Right lobe of liver (tissue), 6 donors: ENCODE results near the gene CAPN5. TPM values are rescaled to one million over a fixed set of nuclear protein-coding genes. Genes with fewer than 3 reads are reported as not detected.
"Not testable (repeated sequence)": the region's sequence is repeated elsewhere in the genome, so short reads cannot be mapped to it uniquely, and the experiment has no call there.

ENCODE experiments used
- ATAC-seq, 4 donors: fragments of 200-7000 bp; cut with Tn5 transposase; one replicate each; pipeline ENCODE4 v1.9.1; 2020; ENCODE audit warnings: mild to moderate bottlenecking in 4 of 4, moderate library complexity in 4 of 4
- DNase-seq, 3 donors: peaks; one replicate each; pipeline ENCODE4 v3.0.0-alpha.2; 2020
- H3K27ac ChIP-seq, 3 donors: fragments of 200-600 bp; one replicate each; pipeline ENCODE4 v1.8.0; 2022
- H3K27me3 ChIP-seq, 2 donors: fragments of 200-600 bp; one replicate each; pipeline ENCODE4 v1.8.0; 2022
- H3K36me3 ChIP-seq, 4 donors: fragments of 200-600 bp; sonication (generic) in 1 of 4; one replicate each; pipeline versions ENCODE4 v1.5.1 to v1.8.0; 2017 to 2022; ENCODE audit warnings: control low read depth in 1 of 4
- H3K4me1 ChIP-seq, 4 donors: fragments of 200-600 bp; sonication (generic) in 1 of 4; one replicate each; pipeline versions ENCODE4 v1.5.1 to v1.8.0; 2017 to 2022; ENCODE audit warnings: control low read depth in 1 of 4
- H3K4me3 ChIP-seq, 3 donors: fragments of 200-600 bp; one replicate each; pipeline ENCODE4 v1.8.0; 2022
- H3K9me3 ChIP-seq, 4 donors: fragments of 200-600 bp; sonication (generic) in 1 of 4; one replicate each; pipeline versions ENCODE4 v1.5.1 to v1.8.0; 2017 to 2022; ENCODE audit warnings: control low read depth in 1 of 4
- POLR2A ChIP-seq: fragments of 450-650 bp; IDR thresholded peaks from one replicate; pipeline ENCODE4 v1.6.1; 2017; ENCODE audit warnings: antibody characterized with exemption, mild to moderate bottlenecking
- WGBS: methylation state at CpG from one replicate; pipeline ENCODE4 v1.1.6; 2018; ENCODE audit warnings: low coverage, low lambda C conversion rate; ENCODE audit not compliant: insufficient coverage; ENCODE audit errors: missing lambda C conversion rate; 5-methylcytosine and 5-hydroxymethylcytosine counted together
- intact Hi-C, 2 donors: fragments of 100-400 bp; cut with DNase I; formaldehyde crosslinking; loops; one replicate each; pipeline versions ENCODE4 v1.11.2 to v1.14.1; 2022
- total RNA-seq, 6 experiments: library from RNA; depleted of rRNA in 2 of 6; stranded (reverse); fragments of >200 nt in 2 of 6; fragmentation: NEBNext Ultra II Directional in 3 of 6; extraction: Animal tissue kit (Norgen Biotek cat#: 25700) in 3 of 6; gene quantifications; one replicate each; pipeline versions ENCODE4 v1.1.0 to v1.2.4, GENCODE V29; 2016 to 2023
- TF ChIP-seq, protein P1 (sequence below), 4 donors: fragments of 200-600 bp in 3 of 4; fragments of 450-650 bp in 1 of 4; IDR thresholded peaks; one replicate each; pipeline versions ENCODE4 v1.5.1 to v1.8.0; 2016 to 2022; ENCODE audit warnings: antibody characterized with exemption in 4 of 4, mild to moderate bottlenecking in 2 of 4
- donor health status: DM: no; HTN: yes; CAD: no.
- donor health status: DM: no; HTN: no; CAD: no.
- donor health status: DM: no; HTN: no; CAD: no.
- donor health status: DM: no; HTN: yes; CAD: no.
- donor health status: DM: no; HTN: yes; CAD: no.

CAPN5 gene
- total RNA-seq, 6 experiments from 2014 or later = 23.1 to 66.7 (median 43.3) TPM

DNA sequence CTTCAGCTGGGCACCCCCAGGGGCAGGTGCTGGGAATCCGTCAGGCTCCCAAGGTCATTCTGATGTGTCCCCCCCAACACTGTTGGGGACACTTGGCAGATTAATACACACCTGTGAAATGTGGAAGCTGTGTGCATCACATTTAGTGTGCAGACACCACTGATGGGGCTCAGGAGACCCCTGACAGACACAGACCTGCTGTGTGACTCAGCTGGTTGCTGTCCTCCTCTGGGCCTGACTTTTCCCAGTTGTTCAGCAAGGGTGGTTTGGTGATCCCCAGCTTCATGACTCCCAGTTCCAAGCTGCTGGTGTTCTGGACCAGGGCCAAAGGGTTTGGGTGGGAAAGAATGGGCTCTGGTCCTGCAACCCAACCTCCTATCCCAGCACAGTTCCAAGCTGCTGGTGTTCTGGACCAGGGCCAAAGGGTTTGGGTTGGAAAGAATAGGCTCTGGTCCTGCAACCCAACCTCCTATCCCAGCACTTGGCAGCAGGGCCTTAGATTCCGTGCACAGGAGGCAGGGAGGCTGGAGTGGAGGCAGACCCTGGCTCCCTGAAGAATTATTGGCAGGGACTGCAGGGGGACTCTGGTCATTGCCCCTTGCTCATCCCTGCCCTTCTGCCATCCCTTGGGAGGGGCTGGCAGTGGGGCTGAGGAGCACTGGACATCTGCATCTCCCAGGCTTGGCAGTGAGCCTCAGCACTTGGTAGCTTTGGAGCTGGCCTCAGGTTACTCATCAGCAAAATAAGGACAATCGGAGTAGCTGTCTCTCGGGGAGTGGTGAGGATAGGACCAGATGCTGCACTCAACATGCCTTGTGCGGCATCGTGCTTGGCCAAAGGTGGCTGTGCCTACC lies 27.4 kb downstream of the CAPN5 start:
- Histone ChIP-seq H3K27ac (no peak overlapping the region), H3K4me1 (peaks cover 0 to 30% (median 15%) of the 10 kb centered on the region in 4 donors)

DNA sequence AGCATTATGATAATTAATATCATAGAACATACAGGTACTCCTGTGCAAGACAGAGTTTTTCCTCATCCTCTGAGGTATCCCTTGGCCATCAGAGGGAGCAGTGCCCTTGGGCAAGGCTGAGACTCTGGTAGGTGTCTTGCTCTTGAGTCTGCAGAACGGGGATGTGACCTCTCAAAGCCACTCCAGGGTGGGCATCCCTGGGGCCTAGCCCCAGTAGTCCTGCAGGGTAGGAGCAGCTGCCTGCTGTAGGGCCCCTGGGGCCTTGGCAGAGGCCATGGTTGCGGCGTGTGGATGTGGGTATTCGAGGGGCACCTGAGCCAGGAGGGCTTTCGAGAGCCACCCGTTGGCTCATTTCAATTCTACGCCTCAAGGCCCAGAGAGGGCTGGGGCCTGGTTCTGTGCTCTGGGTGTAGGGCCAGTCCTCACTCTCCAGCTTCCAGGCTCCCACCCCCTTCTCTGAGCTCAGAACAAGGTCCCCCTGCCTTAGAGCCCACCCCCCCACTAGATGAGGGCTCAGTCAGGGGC lies 28.1 kb downstream of the CAPN5 start:
- DNase-seq = peak in 2 of 3 donors; percentile 6 to 46
- TF ChIP-seq, protein P1, sequence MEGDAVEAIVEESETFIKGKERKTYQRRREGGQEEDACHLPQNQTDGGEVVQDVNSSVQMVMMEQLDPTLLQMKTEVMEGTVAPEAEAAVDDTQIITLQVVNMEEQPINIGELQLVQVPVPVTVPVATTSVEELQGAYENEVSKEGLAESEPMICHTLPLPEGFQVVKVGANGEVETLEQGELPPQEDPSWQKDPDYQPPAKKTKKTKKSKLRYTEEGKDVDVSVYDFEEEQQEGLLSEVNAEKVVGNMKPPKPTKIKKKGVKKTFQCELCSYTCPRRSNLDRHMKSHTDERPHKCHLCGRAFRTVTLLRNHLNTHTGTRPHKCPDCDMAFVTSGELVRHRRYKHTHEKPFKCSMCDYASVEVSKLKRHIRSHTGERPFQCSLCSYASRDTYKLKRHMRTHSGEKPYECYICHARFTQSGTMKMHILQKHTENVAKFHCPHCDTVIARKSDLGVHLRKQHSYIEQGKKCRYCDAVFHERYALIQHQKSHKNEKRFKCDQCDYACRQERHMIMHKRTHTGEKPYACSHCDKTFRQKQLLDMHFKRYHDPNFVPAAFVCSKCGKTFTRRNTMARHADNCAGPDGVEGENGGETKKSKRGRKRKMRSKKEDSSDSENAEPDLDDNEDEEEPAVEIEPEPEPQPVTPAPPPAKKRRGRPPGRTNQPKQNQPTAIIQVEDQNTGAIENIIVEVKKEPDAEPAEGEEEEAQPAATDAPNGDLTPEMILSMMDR (IDR thresholded peaks at IDR 0.05) = no peak
- TF ChIP-seq POLR2A = no peak
- Histone ChIP-seq H3K36me3 (peaks cover 0 to 5% (median 0%) of the 10 kb centered on the region in 4 donors), H3K27me3 (no peaks in the 10 kb centered on the region), H3K9me3 (no peaks in the 10 kb centered on the region), H3K27ac (peak overlapping the region; percentile 61 to 83 (median 82)), H3K4me1 (peaks cover 0 to 30% (median 14%) of the 10 kb centered on the region in 4 donors), H3K4me3 (no peak overlapping the region)
- intact Hi-C loops = loop anchor here in 1 of 2 donors (5.0 kb wide), 1 partner anchor 43 kb away; no protein-coding TSS in a partner anchor
- WGBS = no CpG with 5 or more reads among the region's 7 CpGs
- no peak for ATAC-seq

More for the DNA sequence above, 27.4 kb downstream of the CAPN5 start:
- Histone ChIP-seq H3K9me3 (no peaks in the 10 kb centered on the region), H3K36me3 (peaks cover 0 to 5% (median 0%) of the 10 kb centered on the region in 4 donors), H3K27me3 (no peaks in the 10 kb centered on the region), H3K4me3 (no peak overlapping the region)
- intact Hi-C loops = loop anchor here in 1 of 2 donors (5.0 kb wide), 1 partner anchor 42 kb away; no protein-coding TSS in a partner anchor
- ATAC-seq (no peak), DNase-seq (peak in 2 of 3 donors; percentile 16 to 42)
- no peak for TF ChIP-seq POLR2A
- WGBS = 90% methylated on average over 2 of the region's 6 CpGs

DNA sequence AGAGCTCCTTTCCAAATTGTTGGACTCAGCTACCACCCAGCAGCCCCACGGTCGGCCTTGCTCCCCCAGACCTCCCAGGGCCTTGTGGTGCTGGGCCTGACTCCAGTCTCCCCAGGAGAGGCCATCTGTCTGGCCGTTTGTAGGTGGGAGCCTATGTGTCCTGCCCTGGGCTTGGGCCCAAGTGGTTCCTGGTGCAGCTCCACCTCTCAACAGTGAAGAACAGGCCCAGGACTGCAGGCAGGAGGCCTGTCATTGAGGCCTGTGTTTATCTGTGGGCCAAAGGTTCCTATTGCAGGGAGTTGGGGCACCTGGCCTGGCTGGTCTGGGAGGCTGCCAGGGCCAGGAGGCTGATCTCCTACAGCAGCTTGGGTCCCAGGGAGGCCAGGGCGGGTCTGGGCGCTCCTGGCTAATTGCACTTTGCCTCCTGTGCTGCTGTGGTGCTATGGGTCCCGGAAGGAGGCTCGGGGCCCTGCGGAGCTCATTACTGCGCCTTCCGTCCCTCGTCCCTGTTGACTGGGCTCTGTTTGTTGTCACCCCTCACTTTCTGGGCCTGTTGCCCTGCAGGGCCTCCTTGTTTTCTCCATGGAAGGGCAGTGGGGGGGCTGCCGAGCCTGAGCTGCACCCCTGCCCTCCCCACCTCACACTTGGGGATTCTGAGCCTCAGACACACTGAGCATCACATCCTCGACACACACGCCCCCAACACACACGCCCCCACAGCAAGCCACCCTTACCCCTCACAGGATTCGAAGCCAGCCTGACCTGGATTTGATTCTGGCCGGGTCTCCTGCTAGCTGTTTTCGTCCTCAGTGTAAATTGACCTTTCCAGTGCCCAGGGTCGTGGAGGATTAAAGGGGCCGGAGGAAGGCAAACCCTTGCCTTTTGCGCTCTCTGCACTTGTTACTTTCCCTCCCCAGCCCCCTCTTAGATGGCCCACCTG lies 29.1 kb downstream of the CAPN5 start:
- whole genome bisulfite sequencing = 52% methylated on average over 7 of the region's 21 CpGs
- intact Hi-C loops = no loop called here
- peak; percentile 84 to 93 (median 90) for ATAC-seq

DNA sequence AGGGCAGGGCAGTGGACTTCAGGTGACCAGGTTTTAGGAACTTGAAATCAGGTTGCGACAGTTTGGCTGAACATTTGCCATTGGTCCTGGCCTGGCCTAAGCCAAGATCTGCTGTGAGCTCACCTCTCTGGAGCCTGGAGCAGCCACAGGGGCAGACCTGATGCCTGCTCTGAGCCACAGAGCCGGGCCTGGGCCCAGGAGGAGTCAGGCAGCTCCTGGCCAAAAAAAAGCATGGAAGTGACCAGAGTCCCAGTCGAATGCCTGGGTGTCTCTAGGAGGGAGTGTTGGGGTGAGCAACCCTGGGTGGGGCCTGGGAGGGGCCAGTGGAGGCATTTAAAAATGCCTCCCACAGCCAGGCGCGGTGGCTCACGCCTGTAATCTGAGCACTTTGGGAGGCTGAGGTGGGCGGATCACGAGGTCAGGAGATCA lies 29.8 kb downstream of the CAPN5 start:
- ATAC-seq = peak; percentile 21 to 62 (median 54)
- no peaks in the 10 kb centered on the region for H3K9me3 ChIP-seq
- H3K36me3 ChIP-seq = peaks cover 0 to 5% (median 0%) of the 10 kb centered on the region in 4 donors
- H3K27me3 ChIP-seq = no peaks in the 10 kb centered on the region
- H3K27ac ChIP-seq = peak overlapping the region in 2 of 3 donors; percentile 57 to 82
- WGBS = 52% methylated on average over 3 of the region's 8 CpGs
- TF ChIP-seq, protein P1 (IDR thresholded peaks at IDR 0.05) = no peak
- TF ChIP-seq POLR2A = no peak
- peaks cover 0 to 27% (median 14%) of the 10 kb centered on the region in 4 donors for H3K4me1 ChIP-seq
- intact Hi-C loops = no loop called here
- peak; percentile 61 to 76 (median 67) for DNase-seq
- no peak overlapping the region for H3K4me3 ChIP-seq

More for the DNA sequence above, 29.1 kb downstream of the CAPN5 start:
- no peaks in the 10 kb centered on the region for H3K27me3 ChIP-seq
- H3K36me3 ChIP-seq = peaks cover 0 to 5% (median 0%) of the 10 kb centered on the region in 4 donors
- H3K4me1 ChIP-seq = peaks cover 0 to 29% (median 14%) of the 10 kb centered on the region in 4 donors
- H3K27ac ChIP-seq = peak overlapping the region; percentile 61 to 83 (median 82)
- TF ChIP-seq, protein P1 (IDR thresholded peaks at IDR 0.05) = no peak
- peak; percentile 61 for TF ChIP-seq POLR2A
- DNase-seq = peak; percentile 86 to 95 (median 95)
- H3K9me3 ChIP-seq = no peaks in the 10 kb centered on the region
- no peak overlapping the region for H3K4me3 ChIP-seq

DNA sequence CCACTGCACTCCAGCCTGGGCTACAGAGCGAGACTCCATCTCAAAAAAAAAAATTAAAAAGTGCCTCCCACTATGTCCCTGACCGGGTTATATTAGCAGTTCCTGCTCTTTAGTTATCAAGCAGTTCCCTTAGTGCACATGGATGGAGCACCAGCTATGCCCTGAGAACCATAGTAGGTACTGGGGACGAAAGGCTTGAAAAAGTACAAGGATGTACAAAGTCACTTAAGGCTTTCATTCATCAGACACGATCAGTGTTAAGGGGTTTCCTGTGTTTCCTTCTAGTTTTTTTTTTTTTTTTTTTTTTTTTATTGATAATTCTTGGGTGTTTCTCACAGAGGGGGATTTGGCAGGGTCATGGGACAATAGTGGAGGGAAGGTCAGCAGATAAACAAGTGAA lies 30.4 kb downstream of the CAPN5 start:
- WGBS = 64% methylated on average over 4 of the region's 4 CpGs
- ATAC-seq, H3K27ac ChIP-seq, H3K36me3 ChIP-seq, H3K9me3 ChIP-seq, H3K4me3 ChIP-seq, H3K27me3 ChIP-seq, intact Hi-C loops, DNase-seq: not testable (repeated sequence)
- peaks cover 0 to 27% (median 14%) of the 10 kb centered on the region in 4 donors for H3K4me1 ChIP-seq
